HG02571 (cell line): ENCODE data around the gene AGPAT1.
A peak's percentile ranks its signal among the peaks of the same experiment; 100 is the strongest.
"Not testable (repeated sequence)": the region's sequence is repeated elsewhere in the genome, so short reads cannot be mapped to it uniquely, and the experiment has no call there.

ENCODE experiments used
- ATAC-seq: cut with Tn5 transposase; IDR thresholded peaks from one replicate; pipeline ENCODE4 v1.9.1; 2021; ENCODE audit warnings: mild to moderate bottlenecking, moderate library complexity; ENCODE audit not compliant: unreplicated experiment

The AGPAT1 gene

DNA sequence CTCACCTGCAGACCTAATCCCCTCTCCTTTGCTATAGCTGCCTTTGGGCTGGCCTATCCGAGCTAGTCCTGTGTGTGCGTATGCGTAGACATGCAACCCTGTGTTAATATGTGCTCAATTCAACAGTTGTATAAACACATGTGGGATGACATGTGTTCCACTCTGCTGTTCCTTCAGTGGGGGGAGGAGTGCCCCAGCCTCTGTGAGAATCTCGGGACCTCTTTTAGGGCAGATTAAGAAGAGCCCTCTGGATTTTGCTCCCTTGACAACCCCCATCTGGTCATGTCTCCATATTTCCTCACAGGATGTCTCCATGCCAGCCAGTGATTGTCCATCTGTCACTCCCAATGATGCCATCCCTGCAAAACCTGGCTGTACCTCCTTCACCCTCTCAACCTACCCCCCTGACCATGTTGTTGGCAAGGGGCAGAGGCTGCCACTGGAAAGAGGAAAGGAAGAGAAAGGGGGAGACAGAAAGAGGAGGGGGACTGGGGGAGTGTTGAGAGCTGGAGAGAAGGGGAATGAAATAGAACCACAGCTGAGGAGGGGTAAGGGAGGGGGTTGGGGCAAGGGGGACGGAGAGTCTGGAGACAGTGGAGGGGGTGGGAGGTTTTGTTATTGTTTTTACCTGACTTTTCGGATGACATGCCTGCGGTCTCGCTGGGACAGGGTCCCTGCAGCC, 24.6 kb downstream of the AGPAT1 start:
- no peak for ATAC-seq

DNA sequence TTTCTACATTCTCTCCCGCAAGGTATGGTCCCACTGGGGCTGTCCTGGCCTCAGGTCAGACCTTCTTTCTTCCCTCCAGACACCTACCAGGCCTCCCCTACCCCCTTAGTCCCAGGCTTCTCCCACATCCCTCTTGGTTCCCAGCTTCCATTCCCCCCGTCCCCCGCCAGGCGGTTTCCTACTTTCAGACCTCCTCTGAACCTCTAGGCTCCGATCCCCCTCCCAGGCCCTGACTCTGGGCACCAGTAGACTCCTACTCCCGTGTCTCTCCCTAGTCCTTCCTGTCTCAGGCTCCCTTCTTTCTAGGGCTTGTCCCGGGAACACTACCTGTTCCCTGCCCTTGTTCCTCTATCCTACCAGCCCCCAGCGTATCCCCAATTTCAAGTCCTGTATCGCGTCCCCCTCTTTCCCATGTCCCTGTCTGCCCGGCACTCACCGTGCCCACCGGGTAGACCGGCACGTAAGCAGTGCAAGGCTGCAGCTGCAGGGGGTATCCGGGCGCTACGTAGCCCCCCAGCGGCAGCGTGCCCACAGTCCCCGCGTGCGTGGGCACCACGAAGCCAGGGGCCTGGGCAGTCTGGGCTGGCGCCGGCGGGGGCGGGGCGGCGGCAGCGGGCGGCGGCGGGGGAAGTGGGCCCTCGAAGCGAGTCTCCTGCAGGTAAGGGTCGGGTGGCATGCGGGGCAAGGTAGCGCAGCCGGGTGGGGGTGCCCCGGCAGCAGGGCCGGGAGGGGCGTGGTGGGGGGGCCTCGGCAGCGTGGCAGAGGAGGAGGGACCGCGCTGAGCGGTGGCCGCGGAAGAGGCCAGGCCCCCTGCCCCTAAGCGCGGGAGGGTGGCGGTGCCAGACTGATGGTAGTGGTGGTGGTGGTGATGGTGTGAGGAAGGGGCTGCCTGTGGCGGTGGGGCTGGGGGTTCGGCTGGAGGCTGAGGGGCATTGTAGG, 25.7 kb downstream of the AGPAT1 start:
- ATAC-seq: no peak

DNA sequence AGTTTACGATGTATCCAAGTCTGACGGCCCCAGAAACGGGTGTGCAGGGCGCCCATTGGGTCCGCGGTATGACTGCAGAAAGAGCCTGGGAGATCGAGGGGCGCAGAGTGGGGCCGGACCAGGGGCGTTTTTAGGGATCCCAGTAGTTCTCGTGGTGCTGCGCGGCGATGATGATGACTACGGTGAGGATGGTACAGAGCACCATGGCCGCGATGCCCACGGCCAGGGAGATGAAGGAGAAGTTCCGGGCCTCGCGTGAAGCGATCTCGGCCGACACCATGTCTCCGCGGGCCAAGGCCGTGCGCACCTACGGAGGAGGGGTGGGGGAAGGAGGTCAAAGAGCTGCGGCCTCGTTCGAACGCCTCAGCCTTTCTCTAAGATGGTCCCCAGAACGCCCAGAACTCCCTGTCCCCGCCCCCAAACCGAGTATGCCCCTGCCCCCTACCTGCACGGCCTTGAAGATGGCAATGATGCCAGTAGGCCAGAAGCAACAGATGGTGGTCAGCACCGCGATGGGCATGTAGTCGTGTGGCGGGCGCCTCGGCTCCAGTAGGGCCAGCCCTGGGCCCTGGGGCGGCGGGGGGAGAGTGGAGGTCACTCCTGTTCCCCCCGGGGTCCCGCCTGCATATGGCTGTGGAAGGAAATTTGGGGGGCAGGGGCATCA, 26.7 kb downstream of the AGPAT1 start:
- no peak for ATAC-seq

DNA sequence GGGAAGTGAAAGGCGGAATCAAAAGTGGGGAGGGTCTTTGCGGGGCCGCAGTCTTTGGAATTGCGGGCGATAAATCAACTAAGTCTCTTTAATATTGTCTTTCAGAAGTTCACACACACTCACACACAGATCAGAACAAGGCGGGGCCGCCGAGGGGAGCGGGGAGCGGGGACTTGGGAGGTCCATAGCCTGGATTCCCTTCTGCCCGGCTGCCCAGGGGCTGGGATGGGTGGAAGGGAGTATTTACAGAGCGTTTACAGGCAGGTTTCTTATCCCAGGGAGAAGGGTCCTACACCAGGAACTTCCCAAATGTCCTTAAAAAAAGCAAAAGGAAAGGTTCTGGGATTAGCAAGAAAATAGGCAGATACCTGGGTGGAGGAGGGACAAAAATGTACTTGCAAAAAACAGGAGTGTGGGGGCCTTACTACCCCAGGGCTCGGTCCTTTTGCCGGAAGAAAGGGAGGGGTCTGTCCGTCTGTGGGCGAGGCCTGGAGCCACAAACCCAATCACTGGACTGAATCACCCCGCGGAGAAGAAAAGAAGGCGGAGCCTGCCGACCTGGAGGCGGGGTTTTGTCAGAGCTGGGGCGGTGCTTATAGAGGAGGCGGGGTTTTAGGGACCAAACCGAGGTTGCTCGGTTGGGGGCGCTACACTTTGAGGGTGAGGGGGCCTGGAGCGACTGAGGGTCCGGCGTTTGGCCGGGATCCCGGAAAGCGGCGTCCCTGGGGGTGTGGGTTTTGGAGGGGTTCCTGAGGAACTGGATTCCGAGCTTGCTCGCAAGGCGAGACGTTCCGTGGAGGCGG, 27.4 kb downstream of the AGPAT1 start:
- no peak for ATAC-seq

DNA sequence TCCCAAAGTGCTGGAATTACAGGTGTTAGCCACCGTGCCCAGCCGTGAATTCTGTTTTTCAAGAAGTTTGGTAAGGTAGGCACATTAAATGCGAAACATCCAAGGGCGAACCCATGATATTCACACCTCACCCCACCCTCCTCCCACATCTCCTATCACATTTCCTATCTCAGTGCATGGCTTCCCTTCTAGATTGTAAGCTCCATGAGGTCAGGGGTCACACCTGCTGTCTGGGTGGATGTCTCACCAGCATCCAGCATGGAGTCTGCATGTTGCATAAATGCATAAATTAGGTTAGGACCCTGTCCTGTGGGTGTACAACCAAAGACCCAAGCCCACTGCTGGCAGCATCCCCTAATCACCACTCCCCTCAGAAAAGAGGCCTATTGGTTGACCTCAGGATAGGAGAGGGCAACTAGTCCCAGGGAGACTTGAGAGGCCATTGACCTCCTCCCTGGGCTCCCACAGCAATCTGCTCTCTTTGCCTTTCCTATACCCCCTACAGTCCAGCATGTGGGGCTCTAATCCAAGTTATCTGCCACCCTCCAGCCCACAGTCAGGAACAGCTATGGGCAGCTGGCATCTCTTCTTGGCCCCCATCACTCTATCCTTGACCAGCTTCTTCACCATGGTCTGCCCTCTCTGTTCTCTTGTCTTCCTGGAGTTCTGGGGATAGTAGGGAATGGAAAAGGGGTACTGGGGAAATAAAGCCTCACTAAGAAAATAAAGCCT, 28.3 kb downstream of the AGPAT1 start:
- no peak for ATAC-seq

DNA sequence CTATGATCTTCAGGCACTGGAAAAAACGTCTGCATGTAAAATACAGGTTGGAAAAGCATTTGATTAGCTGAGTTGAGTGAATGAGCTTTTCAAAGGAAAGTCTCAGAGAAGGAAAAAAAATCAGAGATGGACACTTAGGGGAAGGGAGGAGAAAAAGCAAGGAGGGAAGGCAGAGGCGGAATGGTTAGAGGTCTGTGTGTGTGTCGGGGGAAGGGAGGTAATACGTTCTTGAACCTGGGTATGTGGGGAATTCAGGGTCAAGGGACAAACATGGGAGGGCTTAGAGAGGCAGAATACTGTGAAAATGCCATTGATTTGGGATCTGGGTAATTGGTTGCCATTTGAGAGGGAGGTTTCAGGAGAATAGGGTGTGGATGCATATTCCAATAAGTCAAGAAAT, 29.2 kb downstream of the AGPAT1 start:
- no peak for ATAC-seq

DNA sequence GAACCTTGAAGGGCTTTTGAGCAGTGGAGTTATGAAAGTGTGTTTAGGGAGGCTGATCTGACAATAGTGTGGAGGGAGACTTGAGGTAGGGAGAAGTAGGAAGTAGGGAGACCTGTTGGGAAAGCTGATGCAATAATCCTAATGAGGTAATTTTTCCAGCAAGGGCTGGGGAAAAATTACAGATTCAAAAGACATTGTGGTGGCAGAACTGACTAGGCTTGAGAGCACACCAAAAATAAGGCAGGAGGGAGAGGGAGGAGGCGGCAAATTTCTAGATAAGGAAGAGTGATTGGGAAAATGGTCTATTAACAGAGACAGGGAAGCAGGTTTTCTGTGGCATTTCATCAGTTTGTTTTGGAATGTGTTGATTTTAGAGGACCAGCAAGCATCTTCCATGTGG, 29.6 kb downstream of the AGPAT1 start:
- ATAC-seq: no peak

DNA sequence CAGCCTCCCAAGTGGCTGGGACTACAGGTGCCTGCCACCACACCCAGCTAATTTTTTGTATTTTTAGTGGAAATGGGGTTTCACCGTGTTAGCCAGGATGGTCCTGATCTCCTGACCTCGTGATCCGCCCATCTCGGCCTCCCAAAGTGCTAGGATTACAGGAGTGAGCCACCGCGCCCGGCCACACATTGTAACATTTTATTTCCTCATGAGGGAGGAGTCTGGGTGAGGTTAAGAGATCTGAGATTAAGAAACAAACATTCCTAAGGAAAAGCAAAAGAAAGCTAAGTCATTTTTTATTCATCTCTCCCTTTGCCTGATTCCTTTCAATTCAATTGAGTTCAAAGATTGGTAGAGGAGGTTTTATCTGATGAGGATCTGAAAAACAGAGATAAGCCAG, 31.6 kb downstream of the AGPAT1 start:
- not testable (repeated sequence) for ATAC-seq

DNA sequence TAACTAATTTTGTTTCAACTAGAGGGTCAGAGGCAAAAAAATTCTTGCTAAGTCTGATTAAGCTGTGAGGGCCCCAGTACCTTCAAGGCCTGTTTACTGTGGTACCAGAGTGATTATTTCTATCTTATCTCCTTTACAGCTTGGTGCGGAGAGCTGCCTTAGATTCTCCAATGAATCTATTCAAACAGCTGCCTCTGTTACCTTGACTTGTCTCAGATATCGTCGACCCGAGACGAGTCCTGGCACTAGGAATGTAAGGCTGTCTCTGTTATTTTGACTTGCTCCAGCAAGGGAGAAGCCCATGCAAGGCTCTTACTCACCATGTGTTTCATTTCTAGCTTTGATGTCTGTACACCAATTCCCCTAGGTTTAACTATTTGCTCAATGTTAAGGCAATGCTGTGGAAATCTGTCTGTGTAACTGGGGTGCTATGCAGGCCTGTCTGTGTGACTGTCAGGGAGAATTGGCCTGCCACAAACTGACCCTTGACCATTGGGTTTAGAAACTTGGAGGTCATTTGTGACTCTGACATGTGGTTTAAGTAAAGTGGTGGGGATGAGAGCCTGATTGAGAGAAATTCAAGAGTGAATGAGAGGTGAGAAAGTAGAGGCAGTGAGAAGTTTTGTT, 35.4 kb downstream of the AGPAT1 start:
- ATAC-seq: no peak

DNA sequence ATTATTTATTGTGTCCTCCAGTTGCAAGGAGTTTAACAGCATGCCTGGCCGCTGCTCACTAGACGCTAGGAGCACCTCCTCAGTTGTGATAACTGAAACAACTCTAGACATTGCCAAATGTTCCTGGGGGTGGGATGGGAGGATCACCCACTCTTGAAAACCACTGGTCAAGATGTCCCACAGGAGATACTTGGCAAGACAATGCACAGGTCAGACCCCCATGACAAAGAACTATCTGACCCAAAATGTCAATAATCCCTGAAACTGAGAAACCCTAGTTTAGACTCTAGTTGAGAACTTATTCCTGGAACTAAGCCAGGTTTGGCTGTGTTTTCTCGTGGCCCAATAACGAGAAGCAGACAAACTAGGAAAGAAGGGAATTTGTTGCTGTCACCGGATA, 36.3 kb downstream of the AGPAT1 start:
- ATAC-seq: no peak

DNA sequence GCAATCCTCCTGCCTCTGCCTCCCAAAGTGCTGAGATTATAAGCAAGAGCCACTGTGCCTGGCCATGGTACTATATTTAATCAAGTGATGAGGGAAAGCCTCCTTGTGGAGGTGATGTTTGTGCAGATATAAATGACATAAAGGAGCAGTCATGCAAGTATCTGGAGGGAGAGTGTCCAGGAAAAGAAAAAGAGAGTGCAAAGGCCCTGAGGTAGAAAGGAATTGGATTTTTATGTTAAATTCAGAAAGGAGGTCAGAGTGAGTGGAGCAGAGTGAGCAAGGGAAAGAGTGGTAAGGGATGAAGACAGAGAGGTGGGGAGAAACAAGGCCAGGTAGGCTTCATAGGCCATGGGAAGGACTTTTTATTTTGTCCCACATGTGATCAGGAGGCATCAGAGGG, 38.4 kb downstream of the AGPAT1 start:
- ATAC-seq: no peak

DNA sequence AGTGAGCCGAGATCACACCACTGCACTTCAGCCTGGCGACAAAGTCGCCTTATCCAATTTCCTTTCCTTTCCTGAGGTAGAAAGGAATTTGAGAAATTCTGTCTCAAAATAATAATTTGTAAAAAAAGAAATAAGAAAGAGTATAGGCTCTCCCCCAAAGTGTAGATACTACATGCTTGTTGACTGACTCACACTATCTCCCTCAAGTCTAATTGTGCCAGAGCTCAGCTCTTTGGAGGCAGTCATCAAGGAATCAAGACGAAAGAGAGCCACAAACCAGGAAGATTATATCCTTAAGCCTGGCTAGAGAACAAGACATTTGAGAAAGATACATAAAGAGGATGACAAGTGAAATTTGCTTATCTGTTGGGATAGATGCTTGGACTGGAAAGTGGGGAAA, 42.1 kb downstream of the AGPAT1 start:
- ATAC-seq: no peak

DNA sequence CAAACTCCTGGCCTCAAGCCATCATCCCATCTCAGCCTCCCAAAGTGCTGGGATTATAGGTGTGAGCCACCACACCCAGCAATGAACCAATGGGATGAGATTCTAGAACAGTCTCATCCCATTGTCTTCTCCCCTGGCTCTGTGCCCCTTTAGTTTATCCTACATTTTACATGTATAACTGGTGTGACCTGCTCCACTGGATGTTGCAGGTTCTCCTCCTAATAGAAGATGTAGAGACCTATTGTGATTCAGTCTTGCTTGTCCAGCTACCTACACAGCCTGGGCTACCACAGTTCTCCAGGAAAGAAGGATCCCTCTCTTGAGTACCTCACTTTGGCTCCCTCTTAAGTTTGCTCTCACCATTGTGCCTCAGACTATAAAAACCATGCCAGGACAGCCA, 43.8 kb downstream of the AGPAT1 start:
- no peak for ATAC-seq

DNA sequence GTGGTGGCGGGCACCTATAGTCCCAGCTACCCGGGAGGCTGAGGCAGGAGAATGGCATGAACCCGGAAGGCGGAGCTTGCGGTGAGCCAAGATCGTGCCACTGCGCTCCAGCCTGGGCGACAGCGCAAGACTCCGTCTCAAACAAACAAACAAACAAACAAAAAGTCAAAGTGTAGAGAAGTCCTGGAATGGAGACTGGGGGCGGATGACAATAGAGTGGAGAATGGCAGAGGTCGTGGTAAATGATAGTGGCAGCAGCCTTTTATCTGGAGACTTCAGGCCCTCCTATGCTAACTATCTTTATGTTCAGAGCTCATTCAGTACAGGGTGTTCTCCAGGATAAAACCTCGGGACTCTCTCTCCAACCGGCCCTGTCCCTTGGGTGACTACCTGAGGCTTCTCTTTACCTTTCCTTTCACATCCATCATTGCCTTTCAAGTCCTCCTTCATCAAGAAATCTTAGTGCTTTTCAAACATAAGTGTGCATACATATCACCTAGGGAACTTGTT, 44.4 kb downstream of the AGPAT1 start:
- no peak for ATAC-seq

DNA sequence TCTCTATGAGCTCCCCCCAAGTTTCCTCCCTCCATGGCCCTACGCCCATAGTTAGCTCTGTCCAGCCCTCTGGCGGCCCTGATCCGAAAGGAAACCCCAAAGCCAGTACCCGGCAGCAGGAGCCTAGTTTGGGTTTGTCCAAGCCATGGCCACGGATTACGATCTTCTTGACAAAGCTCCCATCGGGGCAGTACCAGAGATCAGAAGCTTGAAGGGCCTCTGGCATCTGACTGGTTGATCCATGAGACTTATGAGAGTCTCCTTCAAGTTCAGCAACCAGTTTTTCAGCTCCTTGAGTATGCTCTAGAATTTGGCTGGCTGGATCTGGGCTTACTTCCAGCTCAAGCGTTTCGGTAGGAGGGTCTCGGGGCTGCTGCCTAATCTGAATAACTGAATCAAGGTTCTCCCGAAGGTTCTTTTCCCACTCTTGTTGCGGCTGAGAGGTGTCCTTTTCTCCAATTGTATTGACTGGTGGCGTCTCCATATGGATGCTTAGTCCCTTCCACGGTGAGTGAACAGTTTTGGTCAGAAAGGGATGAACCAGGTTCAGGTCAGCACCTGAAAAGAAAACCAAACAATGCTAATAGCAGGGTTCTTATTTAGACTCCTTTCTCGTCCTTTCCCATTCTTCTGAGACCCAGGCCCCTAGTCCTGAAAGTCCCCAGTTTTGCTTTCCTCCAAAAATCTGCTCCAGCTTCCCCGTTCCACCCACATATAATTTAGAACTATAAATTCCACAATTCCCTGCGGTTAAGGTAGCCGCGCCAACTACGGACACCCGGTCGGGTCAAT, 46.4 kb downstream of the AGPAT1 start:
- no peak for ATAC-seq

DNA sequence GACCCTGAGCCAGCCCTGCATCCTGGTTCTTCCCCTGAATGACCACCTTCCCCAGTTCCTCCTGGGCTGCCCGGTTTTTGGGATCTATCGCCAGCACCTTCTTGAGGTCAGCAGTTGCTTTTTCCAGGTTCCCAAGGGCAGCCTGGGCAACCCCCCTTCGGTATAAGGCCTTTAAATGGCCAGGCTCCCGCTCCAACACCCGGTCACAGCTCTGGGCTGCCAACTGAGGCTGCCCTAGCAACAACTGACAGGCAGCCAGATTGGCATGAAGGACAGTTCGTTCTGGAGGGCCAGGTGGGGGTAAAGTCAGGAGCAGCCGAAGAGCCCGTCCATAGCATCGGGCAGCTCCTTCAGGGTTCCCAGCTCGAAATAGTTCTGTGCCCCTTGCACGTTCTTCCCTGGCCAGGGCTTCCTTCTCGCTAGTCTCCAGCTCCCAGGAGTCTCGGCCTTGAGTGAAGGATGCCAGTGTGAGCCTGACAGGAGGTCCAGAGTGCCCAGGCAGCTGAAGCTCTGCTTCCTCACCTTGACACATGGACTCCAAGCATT, 47.1 kb downstream of the AGPAT1 start:
- ATAC-seq: no peak

DNA sequence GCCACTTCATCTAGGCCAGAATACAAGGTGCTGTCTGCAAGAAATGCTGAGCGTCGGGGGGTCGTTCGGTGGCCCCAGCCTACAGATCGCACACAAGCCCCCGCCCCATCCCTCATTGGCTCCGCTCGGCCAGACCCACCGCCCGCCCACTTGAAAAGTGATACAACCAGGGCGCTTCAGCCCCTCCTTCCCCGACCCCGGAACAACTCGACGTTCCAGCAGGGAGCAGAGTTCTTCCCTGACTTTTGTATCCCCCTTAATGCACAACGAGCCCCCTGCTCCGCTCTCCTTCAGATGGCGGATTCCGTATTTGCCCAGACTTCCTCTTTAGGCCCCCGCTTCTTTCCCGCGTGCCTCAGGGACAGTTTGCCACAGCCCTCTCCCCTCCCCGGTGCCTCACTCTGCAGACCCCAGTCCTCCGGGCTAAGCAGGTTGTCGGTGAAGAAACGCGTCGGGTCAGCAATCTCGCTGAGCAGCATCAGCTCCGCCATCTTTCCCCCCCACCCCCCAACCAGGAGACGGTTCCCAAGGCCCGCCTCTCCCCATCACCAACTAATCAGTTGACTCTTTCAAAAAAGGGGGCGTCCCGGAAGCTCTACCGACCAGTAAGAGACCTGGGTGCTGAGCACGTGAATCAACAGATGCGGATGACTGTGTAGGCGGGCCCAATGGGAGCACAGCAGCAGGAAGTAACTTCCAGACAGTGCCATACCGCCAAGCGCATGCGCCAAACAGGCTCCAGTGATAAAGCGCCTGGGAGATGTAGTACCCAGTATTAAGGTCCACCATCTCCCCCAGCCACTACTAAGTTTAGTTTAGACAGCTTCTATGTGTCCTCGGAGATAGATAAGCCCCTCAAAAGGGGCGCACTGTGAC, 47.9 kb downstream of the AGPAT1 start, which contains the start of gene ATF6B:
ATF6B (minus strand) TSS at position 530 of the 876 bp plus-strand sequence; CDS start at position 491, 39 bp downstream.
- peak; percentile 70 for ATAC-seq

DNA sequence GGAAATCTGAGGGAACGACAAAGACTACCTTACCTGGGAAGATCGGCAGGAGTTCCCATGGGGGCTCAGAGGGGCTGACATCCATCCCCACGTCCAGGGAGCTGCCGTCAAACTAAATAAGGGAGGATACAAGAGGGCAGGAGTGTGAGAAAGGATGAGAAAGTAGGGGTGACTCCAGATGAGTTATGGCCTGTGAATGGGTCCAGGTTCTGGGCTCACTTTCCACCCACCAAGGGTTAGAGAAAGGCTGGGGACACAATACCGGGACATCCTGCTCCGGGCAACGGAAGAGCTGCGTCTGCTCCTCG, 48.5 kb downstream of the AGPAT1 start:
- no peak for ATAC-seq
